ENCODE results near the gene BRD7. TPM values are rescaled to one million over a fixed set of nuclear protein-coding genes. Genes with fewer than 3 reads are reported as not detected.

BRD7 gene
- total RNA-seq, 1 donor from 2014 or later: 33.2 TPM

DNA sequence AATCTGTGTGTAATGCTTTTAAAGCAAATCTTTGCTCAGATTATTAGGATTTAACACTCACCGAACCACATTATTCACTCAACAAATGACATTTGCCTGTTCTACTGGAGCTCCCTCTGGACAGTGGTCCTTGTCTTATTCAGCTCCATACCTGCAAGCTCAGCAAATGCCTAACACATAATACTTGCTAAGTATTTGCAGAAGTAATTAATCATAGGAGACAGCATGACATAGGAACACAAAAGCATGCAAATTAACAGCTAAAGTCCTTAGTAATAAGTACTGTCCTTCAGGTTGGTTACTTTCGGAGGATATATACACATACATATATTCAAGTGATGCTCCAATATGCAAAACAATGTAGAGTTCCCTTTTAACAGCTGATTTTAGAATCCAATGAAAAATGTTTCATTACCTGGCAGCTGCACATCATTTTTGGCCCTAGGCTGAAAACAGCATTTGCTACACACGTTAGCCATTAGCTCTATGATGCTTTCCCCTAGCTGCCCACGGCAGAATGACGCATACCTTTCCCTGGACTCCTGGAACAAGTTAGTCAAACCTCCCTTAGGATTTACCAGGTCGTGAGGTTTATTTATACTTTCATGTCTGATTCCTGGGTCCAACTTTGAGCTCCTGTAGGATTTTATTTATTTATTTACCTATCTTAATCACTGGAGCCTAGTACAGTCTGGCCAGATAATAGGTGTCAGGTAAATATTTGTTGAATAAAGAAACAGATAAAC lies 8.6 kb downstream of the BRD7 start:
- TF ChIP-seq, protein P1, sequence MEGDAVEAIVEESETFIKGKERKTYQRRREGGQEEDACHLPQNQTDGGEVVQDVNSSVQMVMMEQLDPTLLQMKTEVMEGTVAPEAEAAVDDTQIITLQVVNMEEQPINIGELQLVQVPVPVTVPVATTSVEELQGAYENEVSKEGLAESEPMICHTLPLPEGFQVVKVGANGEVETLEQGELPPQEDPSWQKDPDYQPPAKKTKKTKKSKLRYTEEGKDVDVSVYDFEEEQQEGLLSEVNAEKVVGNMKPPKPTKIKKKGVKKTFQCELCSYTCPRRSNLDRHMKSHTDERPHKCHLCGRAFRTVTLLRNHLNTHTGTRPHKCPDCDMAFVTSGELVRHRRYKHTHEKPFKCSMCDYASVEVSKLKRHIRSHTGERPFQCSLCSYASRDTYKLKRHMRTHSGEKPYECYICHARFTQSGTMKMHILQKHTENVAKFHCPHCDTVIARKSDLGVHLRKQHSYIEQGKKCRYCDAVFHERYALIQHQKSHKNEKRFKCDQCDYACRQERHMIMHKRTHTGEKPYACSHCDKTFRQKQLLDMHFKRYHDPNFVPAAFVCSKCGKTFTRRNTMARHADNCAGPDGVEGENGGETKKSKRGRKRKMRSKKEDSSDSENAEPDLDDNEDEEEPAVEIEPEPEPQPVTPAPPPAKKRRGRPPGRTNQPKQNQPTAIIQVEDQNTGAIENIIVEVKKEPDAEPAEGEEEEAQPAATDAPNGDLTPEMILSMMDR (IDR thresholded peaks at IDR 0.05; ENCODE audit: insufficient read depth, low read length, severe bottlenecking): no peak
- Histone ChIP-seq H3K4me3 (ENCODE audit: low read depth, low read length) (no peak overlapping the region), H3K36me3 (ENCODE audit: control insufficient read depth, insufficient read depth, low read length) (peaks cover 6% of the 10 kb centered on the region), H3K27me3 (ENCODE audit: control insufficient read depth, insufficient read depth, low read length) (no peaks in the 10 kb centered on the region)
- no peak for FAIRE-seq
- DNase-seq (ENCODE audit: low read depth): peak; percentile 40

DNA sequence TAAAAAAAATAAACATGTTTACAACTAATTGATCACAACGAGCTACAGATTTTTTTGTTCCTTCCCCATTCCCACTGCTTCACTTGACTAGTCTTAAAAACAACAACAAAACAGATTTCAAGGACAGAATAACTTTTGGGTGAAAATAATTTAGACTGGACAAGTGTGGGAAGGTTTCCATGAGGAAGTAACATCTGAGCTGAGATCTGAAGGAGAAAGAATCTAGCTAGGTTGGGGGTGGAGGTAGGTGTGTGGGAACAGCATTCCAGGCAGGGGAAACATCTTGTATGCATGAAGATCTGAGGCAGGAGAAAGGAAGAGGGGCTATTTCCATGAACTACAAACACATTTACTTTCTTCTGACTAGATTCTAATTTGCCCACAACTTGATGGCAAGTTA lies 9.2 kb downstream of the BRD7 start:
- Histone ChIP-seq H3K4me3 (ENCODE audit: low read depth, low read length) (no peak overlapping the region), H3K27me3 (ENCODE audit: control insufficient read depth, insufficient read depth, low read length) (no peaks in the 10 kb centered on the region), H3K36me3 (ENCODE audit: control insufficient read depth, insufficient read depth, low read length) (peaks cover 4% of the 10 kb centered on the region)
- FAIRE-seq (no peak), DNase-seq (ENCODE audit: low read depth) (no peak)
- TF ChIP-seq, protein P1 (IDR thresholded peaks at IDR 0.05; ENCODE audit: insufficient read depth, low read length, severe bottlenecking): no peak

DNA sequence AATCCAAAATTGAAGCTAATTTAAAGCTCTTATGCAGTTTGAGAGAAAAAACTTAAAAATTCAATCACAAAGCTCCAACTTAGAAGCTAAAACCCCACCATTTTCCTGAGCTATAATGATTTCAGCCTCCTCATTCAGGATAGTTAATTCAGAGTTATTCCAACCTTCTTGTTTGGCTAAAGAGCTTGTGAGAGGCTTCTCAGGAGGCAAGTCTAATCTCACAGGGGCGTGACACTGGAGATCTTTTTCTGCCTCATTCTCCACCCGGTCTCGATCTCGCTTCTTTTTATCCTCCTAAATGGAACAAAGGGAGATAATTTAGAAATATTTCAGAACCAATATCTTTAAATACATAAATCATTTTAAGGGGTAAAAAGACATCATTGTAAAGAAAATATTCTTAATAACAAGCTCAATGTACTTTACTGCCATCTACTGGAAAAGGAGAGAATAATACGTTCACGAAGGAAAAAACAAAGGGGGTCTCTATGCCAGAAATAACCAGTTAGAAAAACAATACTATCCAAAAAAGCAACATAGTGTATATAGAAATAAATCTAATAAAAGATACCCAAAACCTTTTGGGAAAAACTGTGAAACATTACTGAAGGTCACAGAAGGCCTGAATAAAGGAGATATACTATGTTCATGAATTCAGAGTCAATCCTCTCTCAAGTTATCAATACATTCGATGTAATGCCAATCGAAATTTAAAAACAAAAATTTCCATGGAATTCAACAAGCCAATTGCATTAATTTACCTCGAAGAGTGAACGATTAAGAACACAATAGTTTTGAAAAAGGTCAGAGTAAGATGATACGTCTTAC lies 13.9 kb downstream of the BRD7 start:
- DNase-seq (ENCODE audit: low read depth) (peak; percentile 18), FAIRE-seq (no peak)
- Histone ChIP-seq H3K36me3 (ENCODE audit: control insufficient read depth, insufficient read depth, low read length) (peaks cover 2% of the 10 kb centered on the region), H3K27me3 (ENCODE audit: control insufficient read depth, insufficient read depth, low read length) (no peaks in the 10 kb centered on the region), H3K4me3 (ENCODE audit: low read depth, low read length) (no peak overlapping the region)
- TF ChIP-seq, protein P1 (IDR thresholded peaks at IDR 0.05; ENCODE audit: insufficient read depth, low read length, severe bottlenecking): peak; percentile 25

DNA sequence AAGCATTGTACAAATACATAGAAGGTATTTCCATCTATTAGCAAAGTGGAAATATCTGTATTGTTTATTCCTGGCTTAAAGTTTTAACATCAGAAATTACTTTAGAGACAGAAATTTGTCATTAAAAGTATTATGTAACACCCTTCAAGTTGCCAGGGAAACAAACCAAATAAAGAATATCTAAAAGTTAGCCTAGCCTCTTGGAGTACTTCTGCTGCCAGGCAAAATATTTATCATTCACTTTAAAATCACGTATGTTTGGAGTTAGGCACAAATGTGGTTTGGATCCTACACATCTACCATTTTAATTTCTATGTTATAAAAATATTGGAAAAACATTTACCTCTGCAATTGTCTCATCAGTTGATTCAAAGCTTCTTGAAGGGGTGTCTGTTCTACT lies 14.7 kb downstream of the BRD7 start:
- Histone ChIP-seq H3K27me3 (ENCODE audit: control insufficient read depth, insufficient read depth, low read length) (no peaks in the 10 kb centered on the region), H3K36me3 (ENCODE audit: control insufficient read depth, insufficient read depth, low read length) (peaks cover 2% of the 10 kb centered on the region), H3K4me3 (ENCODE audit: low read depth, low read length) (no peak overlapping the region)
- DNase-seq (ENCODE audit: low read depth): no peak
- no peak for FAIRE-seq
- TF ChIP-seq, protein P1 (IDR thresholded peaks at IDR 0.05; ENCODE audit: insufficient read depth, low read length, severe bottlenecking): no peak

DNA sequence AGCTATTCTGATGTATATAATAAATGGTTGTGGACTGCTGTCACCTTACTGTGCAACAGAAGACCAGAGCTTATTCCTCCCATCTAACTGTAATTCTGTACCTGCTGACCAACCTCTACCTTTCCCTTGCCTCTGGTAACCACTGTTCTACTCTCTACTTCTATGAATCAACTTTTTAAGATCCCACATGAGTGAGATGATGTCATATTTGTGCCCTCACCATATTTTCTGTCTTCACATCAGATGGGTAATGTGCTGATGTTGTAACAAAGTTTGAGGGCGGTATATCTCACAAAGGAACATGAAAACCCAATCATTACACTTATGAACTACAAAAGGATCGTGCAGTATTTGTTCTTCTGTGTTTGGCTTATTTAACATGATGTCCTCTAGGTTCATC lies 16.8 kb downstream of the BRD7 start:
- TF ChIP-seq, protein P1 (IDR thresholded peaks at IDR 0.05; ENCODE audit: insufficient read depth, low read length, severe bottlenecking): no peak
- no peaks in the 10 kb centered on the region for H3K27me3 ChIP-seq (ENCODE audit: control insufficient read depth, insufficient read depth, low read length)
- no peak for FAIRE-seq
- peaks cover 2% of the 10 kb centered on the region for H3K36me3 ChIP-seq (ENCODE audit: control insufficient read depth, insufficient read depth, low read length)
- no peak for DNase-seq (ENCODE audit: low read depth)
- H3K4me3 ChIP-seq (ENCODE audit: low read depth, low read length): no peak overlapping the region
